Measurements from ENCODE around the gene OR10C1. TPM values are rescaled to one million over a fixed set of nuclear protein-coding genes. Genes with fewer than 3 reads are reported as not detected.

The OR10C1 gene
- total and polyA plus RNA-seq, 2 of the 4 experiments (the other 2 are of a cell fraction): not detected

DNA sequence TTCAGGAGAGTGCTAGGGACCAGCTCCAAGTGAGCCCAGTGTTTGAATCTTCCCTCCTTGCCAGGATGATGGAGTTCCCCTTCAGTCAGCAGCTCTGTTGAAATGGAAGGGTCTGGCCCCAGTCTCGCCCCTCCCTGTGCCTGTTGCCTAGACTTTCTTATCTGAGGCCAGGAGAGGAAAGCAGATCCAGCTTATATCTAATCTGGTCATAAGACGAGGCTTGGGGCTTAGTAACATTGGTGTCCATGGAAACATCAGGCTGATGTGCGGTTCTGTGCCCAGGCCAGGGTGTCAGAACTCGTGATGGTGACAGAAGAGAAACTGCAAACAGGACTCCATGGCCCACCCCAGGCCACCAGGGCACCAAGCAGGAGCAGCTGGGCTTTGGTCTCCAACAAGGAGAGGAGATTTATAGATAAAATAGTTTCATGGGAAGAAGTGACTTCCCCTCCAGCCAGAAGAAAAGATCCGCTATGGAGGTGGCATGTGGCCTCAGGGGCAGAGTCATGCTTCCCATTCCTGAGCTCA lies 38.9 kb downstream of the OR10C1 start:
- no CpG with 5 or more reads among the region's 5 CpGs for WGBS, 2 experiments (ENCODE audit: extremely low coverage in 2 of 2, insufficient read length in 1 of 2)
- H2BK5ac ChIP-seq (ENCODE audit: low read depth, low read length, poor library complexity, severe bottlenecking): no peak overlapping the region
- H2BK20ac ChIP-seq (ENCODE audit: low read depth, low read length): no peak overlapping the region
- dilution Hi-C loops (cut with HindIII; ENCODE audit: low sequenced_read_pairs, unreplicated experiment) (no loop called here), in situ Hi-C loops (cut with MboI; ENCODE audit: low sequenced_read_pairs) (no loop called here), intact Hi-C loops (cut with micrococcal nuclease) (no loop called here)
- DNase-seq: no peak
- H3K56ac ChIP-seq (ENCODE audit: extremely low read depth, insufficient read depth, low read length): no peak overlapping the region
- no peak overlapping the region for H3K9ac ChIP-seq (ENCODE audit: low read depth, low read length)
- H3K27me3 ChIP-seq (ENCODE audit: control insufficient read depth, insufficient read depth, low read length): no peaks in the 10 kb centered on the region
- no TSS peak for BruUV-seq (replicated peaks)
- H3K4me2 ChIP-seq (ENCODE audit: low read depth, low read length): no peak overlapping the region
- no peak overlapping the region for H2AFZ ChIP-seq (replicated peaks; ENCODE audit: low read length, poor library complexity)
- no peaks in the 10 kb centered on the region for H3K36me3 ChIP-seq (ENCODE audit: control insufficient read depth, insufficient read depth, low read length)
- no peak overlapping the region for H4K91ac ChIP-seq (ENCODE audit: insufficient read depth, low read depth, low read length)
- no peak overlapping the region for H3K18ac ChIP-seq (ENCODE audit: low read depth, low read length)
- H2AK9ac ChIP-seq (replicated peaks; ENCODE audit: low read depth, low read length, poor library complexity): peak overlapping the region; percentile 28
- H3K14ac ChIP-seq (replicated peaks; ENCODE audit: low read depth, low read length): no peak overlapping the region
- no peak overlapping the region for H2AK5ac ChIP-seq (ENCODE audit: low read depth, low read length)
- H4K8ac ChIP-seq (ENCODE audit: low read depth in 2 of 2, low read length in 2 of 2): no peak overlapping the region
- CTCF ChIA-PET: no interaction called here
- no peak overlapping the region for H3K23ac ChIP-seq (ENCODE audit: low read depth, low read length)
- H3K9me3 ChIP-seq (ENCODE audit: control insufficient read depth, insufficient read depth, low read length): peaks cover 24% of the 10 kb centered on the region
- H3K4me1 ChIP-seq (ENCODE audit: control insufficient read depth, insufficient read depth, low read length): no peaks in the 10 kb centered on the region
- H2BK120ac ChIP-seq (ENCODE audit: low read depth, low read length): no peak overlapping the region
- POLR2A ChIA-PET (ENCODE audit: unreplicated experiment): no interaction called here
- no peak for ATAC-seq (ENCODE audit: low read depth)
- TF ChIP-seq RAD21 (IDR thresholded peaks at IDR 0.05; ENCODE audit: low read length) (no peak), NFE2L2 (IDR thresholded peaks at IDR 0.05; ENCODE audit: low read depth, low read length) (no peak), RCOR1 (IDR thresholded peaks at IDR 0.05; ENCODE audit: insufficient replicate concordance, low read length) (no peak), BHLHE40 (IDR thresholded peaks at IDR 0.05; ENCODE audit: low read depth, low read length) (no peak), CHD1 (IDR thresholded peaks at IDR 0.05; ENCODE audit: low read depth, low read length) (no peak), POLR2A (IDR thresholded peaks at IDR 0.05; ENCODE audit: low read depth, low read length) (no peak), CEBPB (IDR thresholded peaks at IDR 0.05; ENCODE audit: low read depth, low read length) (no peak), MXI1 (IDR thresholded peaks at IDR 0.05; ENCODE audit: borderline replicate concordance, low read depth, low read length) (no peak), FOS (IDR thresholded peaks at IDR 0.05; ENCODE audit: low read depth, low read length) (no peak), MAFK (IDR thresholded peaks at IDR 0.05; ENCODE audit: low read depth, low read length) (no peak), RFX5 (IDR thresholded peaks at IDR 0.05; ENCODE audit: low read depth, low read length) (no peak), MAZ (IDR thresholded peaks at IDR 0.05; ENCODE audit: borderline replicate concordance, low read depth, low read length) (no peak), SMC3 (IDR thresholded peaks at IDR 0.05; ENCODE audit: low read depth, low read length) (no peak)
- TF ChIP-seq, protein P1, sequence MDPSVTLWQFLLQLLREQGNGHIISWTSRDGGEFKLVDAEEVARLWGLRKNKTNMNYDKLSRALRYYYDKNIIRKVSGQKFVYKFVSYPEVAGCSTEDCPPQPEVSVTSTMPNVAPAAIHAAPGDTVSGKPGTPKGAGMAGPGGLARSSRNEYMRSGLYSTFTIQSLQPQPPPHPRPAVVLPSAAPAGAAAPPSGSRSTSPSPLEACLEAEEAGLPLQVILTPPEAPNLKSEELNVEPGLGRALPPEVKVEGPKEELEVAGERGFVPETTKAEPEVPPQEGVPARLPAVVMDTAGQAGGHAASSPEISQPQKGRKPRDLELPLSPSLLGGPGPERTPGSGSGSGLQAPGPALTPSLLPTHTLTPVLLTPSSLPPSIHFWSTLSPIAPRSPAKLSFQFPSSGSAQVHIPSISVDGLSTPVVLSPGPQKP (IDR thresholded peaks at IDR 0.05; ENCODE audit: borderline replicate concordance, low read depth, low read length): no peak
- TF ChIP-seq, protein P2, sequence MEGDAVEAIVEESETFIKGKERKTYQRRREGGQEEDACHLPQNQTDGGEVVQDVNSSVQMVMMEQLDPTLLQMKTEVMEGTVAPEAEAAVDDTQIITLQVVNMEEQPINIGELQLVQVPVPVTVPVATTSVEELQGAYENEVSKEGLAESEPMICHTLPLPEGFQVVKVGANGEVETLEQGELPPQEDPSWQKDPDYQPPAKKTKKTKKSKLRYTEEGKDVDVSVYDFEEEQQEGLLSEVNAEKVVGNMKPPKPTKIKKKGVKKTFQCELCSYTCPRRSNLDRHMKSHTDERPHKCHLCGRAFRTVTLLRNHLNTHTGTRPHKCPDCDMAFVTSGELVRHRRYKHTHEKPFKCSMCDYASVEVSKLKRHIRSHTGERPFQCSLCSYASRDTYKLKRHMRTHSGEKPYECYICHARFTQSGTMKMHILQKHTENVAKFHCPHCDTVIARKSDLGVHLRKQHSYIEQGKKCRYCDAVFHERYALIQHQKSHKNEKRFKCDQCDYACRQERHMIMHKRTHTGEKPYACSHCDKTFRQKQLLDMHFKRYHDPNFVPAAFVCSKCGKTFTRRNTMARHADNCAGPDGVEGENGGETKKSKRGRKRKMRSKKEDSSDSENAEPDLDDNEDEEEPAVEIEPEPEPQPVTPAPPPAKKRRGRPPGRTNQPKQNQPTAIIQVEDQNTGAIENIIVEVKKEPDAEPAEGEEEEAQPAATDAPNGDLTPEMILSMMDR (conservative IDR thresholded peaks at IDR 0.05; ENCODE audit: low read depth, low read length): no peak
- TF ChIP-seq, protein P3, sequence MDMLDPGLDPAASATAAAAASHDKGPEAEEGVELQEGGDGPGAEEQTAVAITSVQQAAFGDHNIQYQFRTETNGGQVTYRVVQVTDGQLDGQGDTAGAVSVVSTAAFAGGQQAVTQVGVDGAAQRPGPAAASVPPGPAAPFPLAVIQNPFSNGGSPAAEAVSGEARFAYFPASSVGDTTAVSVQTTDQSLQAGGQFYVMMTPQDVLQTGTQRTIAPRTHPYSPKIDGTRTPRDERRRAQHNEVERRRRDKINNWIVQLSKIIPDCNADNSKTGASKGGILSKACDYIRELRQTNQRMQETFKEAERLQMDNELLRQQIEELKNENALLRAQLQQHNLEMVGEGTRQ (IDR thresholded peaks at IDR 0.05; ENCODE audit: low read depth, low read length): no peak
- H2BK15ac ChIP-seq (ENCODE audit: low read depth, low read length): no peak overlapping the region
- H3K4ac ChIP-seq (ENCODE audit: low read depth, low read length): no peak overlapping the region
- no peaks in the 10 kb centered on the region for H4K20me1 ChIP-seq (ENCODE audit: insufficient read depth, low read length)
- no peak overlapping the region for H4K5ac ChIP-seq (ENCODE audit: low read depth, low read length)
- no peaks in the 10 kb centered on the region for H3K79me1 ChIP-seq (ENCODE audit: low read depth in 1 of 2, low read length in 2 of 2)
- no peak overlapping the region for H3K27ac ChIP-seq (ENCODE audit: insufficient read depth, low read length)
- H3K4me3 ChIP-seq (ENCODE audit: insufficient read depth, low read depth, low read length): no peak overlapping the region
- no peaks in the 10 kb centered on the region for H3K9me1 ChIP-seq (ENCODE audit: insufficient read depth, low read length)

Data from IMR-90 (cell line).